Stimulated activated CD4-positive, alpha-beta T cell treated with anti-CD3 and anti-CD28 coated beads, Interleukin-1b, Interleukin-23, amount 100 ng/mL, for 1 hour (primary cell): Measurements from ENCODE around the gene MFGE8.
"Not testable (repeated sequence)": the region's sequence is repeated elsewhere in the genome, so short reads cannot be mapped to it uniquely, and the experiment has no call there.

Source experiments
- DNase-seq, 2 donors: peaks; one replicate each; pipeline ENCODE4 v3.0.0-alpha.2; 2020; ENCODE audit warnings: low read depth in 2 of 2

MFGE8 gene, protein sequence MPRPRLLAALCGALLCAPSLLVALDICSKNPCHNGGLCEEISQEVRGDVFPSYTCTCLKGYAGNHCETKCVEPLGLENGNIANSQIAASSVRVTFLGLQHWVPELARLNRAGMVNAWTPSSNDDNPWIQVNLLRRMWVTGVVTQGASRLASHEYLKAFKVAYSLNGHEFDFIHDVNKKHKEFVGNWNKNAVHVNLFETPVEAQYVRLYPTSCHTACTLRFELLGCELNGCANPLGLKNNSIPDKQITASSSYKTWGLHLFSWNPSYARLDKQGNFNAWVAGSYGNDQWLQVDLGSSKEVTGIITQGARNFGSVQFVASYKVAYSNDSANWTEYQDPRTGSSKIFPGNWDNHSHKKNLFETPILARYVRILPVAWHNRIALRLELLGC

DNA sequence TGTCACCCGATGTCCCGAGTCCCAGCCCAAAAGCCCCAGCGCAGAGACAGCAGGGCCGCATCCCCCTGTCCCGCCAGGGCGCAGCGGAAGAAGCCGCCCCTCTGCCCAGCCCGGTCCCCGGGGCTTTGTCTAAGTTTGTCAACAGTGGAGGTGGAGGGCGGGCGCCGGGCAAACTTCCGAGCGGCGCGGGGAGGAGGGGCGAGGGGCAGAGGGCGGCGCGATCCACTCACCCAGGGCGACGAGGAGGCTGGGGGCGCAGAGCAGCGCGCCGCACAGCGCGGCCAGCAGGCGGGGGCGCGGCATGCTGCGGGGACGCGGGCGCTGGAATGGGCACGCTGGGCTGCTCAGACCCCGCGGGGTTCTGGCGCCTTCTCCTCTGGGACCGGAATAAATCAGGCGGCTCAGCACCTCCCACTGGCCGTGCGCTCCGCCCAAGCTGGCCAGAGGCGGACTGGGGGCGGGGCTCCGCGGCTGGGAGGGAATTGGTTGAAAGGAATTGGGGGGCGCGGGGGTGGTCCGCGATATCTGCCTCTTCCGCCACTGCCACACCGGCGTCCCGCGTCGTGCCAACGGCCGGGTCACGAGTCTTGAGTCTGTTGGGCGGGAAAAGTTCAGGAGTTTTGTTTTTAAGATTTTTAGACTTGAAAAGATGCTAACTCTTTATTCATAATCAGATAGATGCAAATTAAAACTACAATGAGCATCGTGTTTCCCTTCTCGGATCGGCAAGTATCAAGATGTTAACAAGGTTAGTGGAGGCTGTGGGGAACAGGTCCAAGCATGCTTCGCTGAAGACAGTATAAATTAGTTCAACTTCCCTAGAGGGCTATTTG, at the start of gene MFGE8:
MFGE8 (minus strand) TSS at position 363 of the 833 bp plus-strand sequence; CDS start at position 303, 60 bp downstream.
- DNase-seq: peak; percentile 27 to 52

DNA sequence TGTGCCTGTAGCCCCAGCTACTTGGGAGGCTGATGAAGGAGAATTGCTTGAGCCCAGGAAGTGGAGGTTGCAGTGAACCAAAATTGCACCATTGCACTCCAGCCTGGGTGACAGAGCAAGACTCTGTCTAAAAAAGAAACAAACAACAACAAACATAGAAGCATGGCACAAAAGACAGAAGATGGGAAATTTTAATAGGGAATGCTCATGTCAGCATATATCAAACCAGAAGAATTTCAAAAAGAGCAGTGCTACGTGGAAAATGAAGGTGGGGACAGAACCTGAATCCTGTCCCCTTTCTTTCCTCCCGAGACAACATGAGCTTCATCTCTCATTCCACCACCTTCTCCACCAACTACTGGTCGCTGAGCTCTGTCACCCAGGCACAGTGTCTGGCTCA, 46.3 kb upstream of the MFGE8 start:
- no peak for DNase-seq

DNA sequence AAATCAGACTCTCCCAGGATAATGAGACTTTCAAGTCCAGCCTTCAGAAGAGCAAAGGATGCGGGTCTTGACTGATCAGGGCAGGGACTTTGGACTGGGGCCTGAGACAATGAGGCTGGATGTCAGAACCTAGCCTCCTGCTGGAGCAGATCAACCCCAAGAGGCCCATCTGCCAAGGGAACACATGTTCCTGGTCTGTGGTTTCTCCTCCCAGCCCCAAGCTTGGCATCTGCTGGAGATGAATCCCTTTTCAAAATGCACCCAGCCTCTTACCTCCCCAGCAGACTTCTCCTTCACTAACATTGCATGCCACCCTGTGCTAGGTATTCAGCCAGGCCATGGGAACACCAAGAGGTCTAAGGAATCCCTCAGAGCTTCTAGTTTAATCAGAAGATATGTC, 43.7 kb upstream of the MFGE8 start:
- no peak for DNase-seq

DNA sequence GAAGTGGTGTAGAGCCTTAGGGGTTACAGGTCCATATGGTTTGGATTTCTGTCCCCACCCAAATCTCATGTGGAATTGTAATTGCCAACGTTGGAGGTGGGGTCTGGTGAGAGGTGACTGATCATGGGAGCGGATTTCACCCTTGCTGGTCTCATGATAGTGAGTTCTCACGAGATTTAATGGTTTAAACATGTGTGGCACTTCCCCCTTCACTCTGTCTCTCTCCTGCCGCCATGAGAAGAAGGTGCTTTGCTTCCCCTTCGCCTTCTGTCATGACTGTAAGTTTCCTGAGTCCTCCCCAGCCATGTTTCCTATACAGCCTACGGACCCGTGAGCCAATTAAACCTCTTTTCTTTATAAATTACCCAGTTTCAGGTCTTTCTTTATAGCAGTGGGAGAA, 43.1 kb upstream of the MFGE8 start:
- no peak for DNase-seq

DNA sequence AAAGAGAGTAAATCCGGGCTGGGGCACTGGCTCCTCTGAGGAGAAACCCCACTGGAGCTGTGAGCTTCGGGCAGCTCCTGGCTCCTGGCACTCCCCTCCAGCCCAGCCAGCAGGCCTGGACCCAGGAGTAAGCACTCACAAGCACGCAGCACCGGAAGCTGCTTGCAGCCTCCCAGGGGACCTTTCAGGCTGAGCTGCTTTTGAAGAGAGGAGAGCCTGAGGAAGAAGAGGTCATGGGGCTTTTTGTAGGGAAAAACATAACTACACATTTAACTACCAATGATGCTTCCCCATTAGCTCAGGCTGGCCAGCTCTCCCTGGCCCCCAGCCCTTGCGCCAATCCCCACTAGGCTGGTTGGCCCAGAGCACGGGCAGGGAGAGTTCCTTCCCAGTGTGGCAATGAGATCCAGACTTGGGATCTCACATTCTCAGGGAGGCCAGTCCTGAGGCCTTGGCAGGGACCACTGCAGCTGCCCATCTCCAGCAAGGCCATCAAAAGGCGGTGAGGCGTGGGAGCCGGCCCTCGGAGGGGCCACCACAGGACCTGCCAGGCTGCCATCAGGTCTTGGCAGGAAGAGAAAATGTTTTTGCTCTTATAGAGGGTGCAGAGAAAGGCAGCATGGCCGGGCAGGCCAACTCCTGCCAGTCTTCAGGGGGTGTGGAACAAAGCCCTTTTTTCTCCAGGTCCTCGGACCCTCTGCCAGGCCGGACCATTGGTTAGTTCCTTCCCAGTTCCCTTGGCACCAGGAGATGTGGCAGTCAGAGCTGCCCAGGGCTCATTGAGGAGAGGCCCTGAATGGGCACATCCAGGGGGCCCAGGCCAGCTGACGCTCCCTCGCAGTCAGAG, 41.5 kb upstream of the MFGE8 start:
- no peak for DNase-seq

DNA sequence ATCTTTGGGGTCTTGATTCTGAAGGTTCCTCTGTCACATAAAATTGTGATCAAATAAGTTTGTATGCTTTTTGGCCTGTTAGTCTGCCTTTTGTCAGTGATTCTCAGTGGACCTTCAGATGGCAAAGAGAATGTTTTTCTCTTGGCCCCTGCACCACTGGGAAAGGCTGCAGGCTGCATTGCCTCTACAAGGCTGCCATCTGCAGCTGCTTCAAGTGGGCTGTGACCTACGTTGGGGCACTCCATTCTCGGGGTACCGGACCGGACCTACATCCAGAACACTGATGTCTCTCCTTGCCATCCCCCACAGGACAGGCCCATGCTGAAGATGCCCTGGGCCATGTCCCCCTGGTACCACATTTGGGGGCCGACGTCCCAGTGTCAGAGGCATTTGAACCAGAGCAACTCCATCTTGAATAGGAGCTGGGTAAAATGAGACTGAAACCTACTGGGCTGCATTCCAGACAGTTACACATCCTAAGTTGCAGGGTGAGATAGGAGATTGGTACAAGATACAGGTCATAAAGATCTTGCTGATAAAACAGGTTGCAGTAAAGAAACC, 37.5 kb upstream of the MFGE8 start:
- no peak for DNase-seq

DNA sequence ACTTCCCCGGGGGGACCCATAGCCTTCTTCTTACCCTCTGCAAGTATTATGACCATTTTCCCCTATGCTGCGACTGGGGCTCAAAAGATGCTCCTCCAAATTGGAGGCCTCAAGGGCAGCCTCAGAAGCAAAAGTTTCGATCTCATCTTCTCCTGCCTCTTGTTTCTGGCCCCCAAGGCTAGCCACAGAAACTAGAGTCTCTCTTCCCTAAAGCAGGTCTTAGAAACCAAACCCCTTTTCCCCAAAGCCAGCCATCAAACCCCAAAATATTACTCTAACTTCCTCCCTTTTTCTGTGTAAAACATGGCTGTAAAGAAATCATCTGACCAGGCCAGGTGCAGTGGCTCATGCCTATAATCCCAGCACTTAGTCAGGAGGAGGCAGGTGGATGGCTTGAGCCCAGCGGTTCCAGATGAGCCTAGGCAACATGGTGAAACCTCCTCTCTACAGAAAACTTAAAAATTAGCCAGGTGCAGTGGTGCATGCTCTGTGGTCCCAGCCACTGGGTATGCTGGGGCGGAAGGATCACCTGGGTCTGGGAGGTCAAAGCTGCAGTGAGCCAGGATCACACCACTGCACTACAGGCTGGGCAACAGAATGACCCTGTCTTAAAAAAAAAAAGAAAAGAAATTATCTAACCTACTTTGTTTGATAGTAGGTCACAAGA, 36.7 kb upstream of the MFGE8 start:
- DNase-seq: no peak

DNA sequence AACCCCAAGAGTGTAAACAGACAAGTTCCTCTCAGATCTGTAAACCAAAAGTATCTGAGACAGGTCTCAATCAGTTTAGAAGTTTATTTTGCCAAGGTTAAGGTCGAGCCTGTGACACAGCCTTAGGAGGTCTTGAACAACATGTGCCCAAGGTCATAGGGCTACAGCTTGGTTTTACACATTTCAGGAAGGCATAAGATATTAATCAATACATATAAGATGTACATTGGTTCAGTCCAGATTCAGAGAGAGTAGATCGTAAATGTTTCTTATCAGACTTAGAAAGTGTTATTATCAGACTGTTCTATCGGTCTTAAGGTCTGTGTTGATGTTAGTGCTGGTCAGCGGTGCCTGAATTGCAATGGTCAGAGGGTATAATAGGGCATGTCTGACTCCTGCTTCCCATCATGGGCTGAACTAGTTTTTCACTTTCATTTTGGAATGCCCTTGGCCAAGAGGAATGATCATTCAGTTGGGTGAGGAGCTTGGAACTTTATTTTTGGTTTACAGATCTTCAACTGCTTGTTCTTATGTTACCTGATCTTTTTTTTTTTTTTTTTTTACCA, 27.0 kb upstream of the MFGE8 start:
- no peak for DNase-seq

DNA sequence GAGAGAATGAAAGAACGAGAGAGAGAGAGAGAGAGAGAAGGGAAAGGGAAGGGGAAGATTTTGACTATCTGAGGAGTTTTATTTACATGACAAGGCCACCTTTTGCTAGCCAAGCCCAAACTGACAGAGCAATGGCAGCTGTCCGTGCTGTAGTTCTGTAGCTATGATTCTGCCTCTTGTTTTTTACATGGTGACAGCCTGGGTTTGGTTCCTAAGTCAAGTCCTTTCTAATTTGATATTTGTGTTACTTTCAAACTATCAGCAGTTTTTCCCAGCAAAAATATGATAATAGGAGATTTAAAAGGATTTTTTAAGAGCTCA, 26.3 kb upstream of the MFGE8 start:
- no peak for DNase-seq

DNA sequence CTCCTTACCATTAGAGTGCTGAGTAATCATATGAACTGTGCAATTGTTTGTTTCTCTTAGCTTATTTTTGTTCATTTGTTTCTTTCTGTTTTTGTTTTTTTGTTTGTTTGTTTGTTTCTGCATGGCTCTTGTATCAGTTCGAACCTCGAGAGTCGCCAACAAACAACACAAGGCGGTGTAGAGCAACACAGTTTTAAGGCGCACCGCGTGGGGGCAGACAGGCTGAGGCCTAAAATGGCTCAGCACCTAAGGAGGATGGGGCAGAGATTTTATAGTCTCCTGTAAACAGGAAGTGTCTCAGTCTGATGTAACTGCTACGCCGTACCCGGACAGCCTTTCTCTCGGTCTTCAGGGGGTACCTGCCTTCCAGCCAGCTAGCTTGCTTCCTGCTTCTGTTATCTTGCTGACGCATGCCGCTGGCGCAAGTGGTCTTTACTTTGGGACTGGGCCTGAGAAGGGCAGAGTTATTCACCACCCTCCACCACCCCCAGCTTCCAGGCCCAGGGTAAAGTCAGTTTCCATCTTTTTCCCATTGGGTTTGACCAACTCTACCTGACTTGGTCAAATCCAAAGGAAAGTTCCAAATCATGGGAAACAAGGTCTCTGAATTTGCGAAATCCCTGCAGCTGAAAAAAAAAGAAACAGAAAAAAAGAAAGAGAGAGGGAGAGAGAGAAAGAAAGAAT, 25.8 kb upstream of the MFGE8 start:
- no peak for DNase-seq

DNA sequence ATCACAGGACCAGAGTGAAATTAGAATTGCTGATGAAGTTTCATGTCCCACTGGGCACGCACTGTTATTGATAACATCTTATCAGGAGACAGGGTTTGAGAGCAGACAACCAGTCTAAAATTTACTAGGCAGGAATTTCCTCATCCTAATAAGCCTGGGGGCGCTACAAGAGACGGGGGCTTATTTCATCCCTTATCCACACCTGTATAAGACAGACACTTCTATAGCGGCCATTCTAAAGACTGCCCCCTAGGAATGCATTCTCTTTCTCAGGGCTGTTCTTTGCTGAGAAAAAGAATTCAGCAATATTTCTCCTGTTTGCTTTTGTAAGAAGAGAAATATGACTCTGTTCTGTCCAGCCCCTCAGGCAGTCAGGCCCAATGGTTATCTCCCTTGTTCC, 21.3 kb upstream of the MFGE8 start:
- DNase-seq: not testable (repeated sequence)

DNA sequence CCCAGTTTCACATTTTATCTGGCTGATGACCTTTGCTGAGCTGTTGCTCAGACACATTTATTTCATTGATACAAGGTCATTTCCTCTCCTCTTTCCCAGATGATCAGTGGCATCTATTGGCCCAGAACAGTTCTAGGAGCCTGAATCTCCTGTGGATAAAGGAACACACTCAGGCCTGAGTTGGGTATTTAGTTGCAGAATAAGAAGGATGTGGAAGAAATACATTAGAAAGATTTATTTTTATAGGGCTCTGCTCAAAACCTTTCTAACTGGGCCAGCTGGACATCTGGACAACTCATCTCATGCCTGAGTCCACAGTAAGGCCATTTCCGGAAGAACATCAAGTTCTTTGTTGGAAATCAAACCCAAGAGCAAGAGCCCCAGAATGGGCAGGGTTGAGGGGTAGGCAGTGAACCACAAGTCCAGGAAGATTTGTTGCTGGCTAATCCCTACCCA, 19.7 kb upstream of the MFGE8 start:
- DNase-seq: no peak

DNA sequence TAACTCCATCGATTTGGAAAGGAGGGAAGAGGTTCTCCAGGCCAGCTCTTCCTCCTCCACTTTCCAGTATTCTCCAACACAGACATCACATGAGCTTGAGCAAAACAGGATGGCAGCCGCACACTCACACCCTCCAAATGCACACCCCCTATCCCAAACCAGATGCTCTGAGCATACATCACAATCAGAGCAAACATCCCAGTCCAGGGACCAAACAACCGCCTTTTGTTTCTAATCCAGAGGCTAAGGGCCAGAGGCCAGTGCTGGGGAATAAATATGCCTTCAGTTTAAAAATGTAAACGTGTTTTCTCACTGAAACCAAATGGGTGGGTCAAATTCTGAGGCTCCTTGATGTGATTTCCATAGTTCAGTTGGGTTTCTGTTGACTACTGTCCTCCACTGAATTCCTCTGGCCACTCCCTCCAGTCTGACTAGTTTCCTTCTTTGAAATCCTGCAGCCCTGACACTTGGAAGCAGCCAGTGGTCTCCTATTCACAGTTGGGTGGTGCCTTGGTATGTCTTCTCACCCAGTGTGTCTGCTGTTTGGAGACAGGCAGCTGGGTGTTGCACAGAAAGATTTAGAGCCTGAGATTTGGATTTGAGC, 19.2 kb upstream of the MFGE8 start:
- no peak for DNase-seq

DNA sequence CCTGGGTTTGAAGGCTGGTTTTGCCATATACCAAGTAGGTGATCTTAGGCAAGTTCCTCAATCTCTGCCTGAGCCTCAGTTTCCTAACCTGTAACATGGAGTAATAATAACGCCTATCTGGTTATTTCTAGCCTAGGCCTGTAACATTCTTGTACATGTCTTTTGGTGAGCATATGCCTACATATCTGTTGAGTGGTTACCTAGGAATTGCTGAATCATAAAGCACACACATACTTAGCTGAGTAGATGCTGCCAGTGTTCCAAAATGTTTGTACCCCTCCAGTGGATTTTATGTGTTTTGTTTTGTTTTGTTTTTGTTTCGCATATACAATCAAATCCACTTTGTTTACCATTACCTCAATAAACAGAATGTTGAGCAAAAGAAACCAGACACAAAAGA, 17.4 kb upstream of the MFGE8 start:
- DNase-seq: no peak

DNA sequence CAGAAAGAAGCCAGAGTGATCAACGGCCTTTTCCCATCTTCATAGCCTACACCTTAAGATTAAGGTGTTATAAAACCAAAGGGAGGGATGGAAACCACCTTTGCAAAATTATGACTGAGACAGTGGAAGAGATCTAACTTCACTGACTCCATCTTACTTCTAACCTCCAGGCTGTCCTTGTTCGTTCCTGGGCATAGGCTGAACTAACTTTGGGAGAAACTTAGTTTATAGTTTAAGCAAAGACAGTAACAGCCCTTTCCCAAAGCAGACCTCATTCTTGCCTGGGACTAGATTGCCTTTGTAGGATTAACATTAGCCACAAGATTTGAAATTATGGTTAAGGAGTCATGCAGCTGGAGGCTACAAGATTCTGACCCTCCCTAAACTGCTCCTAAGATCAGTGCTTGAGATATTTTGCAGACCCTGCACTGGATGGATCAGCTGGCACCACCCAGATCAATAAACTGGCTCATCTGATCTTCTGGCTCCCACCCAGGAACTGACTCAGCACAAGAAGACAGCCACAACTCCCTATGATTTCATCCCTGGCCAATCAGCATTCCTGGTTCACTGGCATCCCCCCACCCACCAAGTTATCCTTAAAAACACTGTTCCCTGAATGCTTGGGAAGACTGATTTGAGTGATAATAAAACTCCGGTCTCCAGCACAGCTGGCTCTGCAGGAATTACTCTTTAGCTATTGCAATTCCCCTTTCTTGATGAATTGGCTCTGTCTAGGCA, 16.3 kb upstream of the MFGE8 start:
- DNase-seq: not testable (repeated sequence)

DNA sequence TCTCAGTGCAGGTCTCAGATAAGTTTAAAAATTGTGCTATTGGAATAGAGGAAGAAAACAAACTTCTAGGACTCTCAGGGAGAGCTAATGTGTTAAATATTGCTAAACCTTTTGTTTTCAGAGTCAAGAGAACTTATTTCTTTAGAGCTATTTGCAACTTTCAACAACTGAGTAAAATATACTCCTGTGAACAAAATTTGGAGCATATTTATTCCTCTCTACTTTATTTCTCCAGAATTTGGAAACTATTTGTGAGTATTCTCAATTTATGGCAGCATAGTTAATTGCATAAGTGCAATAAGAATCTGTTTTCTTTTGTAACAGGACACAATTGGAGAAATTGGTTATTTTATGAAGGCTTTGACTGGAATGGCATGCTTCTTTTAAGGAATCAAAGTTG, 15.0 kb upstream of the MFGE8 start:
- not testable (repeated sequence) for DNase-seq

DNA sequence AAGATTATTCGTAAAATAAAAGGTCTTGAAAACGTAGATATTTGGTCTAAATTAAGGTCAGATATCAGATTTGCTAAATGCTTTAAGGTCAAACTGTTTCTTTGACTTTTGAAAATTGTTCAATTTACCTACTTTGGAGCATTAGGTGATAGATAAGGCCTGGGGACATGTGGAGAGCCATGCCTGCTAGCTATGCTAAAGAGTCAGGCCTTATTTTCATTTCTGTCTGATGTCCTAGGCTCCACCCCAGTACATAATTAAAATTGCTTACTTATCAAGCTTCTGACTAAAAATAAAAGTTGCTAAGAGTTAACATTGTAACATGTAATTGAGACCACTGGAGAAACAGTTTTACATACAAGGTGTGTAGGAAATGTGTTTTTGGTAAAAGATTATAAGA, 12.5 kb upstream of the MFGE8 start:
- DNase-seq: not testable (repeated sequence)

DNA sequence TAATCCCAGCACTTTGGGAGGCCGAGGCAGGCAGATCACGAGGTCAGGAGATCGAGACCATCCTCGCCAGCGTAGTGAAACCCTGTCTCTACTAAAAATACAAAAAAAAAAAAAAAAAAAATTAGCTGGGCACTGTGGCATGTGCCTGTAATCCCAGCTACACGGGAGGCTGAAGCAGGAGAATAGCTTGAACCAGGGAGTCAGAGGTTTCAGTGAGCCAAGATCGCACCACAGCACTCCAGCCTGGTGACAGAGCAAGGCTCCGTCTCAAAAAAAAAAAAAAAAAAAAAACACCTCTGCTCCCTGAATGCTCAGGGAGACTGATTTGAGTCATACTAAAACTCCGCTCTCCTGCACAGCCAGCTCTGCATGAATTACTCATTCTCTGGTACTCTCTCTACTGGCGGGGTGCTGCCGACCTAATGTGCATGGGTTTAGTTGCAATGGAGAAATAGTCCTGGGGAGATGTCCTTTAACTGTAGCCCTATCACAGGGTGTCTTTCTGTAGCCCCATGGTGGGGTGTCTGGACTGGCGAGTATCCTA, 7.8 kb upstream of the MFGE8 start:
- not testable (repeated sequence) for DNase-seq
